Thyroid gland (tissue), 4 donors: ENCODE measurements around the gene GDPD5. TPM values are rescaled to one million over a fixed set of nuclear protein-coding genes. Genes with fewer than 3 reads are reported as not detected.

Source experiments
- DNase-seq, 2 donors: peaks; one replicate each; pipeline ENCODE4 v3.0.0-alpha.2; 2019
- H3K27ac ChIP-seq, 3 donors: fragments of 200-600 bp; sonication (generic); 1 replicate in 2 of 3; 2 replicates in 1 of 3; pipeline ENCODE4 v1.5.1; 2016 to 2019; ENCODE audit warnings: mild to moderate bottlenecking in 1 of 3, moderate library complexity in 1 of 3
- H3K27me3 ChIP-seq: fragments of 200-600 bp; sonication (generic); one replicate; pipeline ENCODE4 v1.5.1; 2019
- H3K36me3 ChIP-seq, 2 donors: fragments of 200-600 bp; sonication (generic); one replicate each; pipeline ENCODE4 v1.5.1; 2016 to 2019
- H3K4me1 ChIP-seq, 2 donors: fragments of 200-600 bp; sonication (generic); one replicate each; pipeline ENCODE4 v1.5.1; 2017 to 2019
- H3K4me3 ChIP-seq, 3 donors: fragments of 200-600 bp; sonication (generic); replicated peaks in 1 of 3; 1 replicate in 2 of 3; 2 replicates in 1 of 3; pipeline ENCODE4 v1.5.1; 2016; ENCODE audit warnings: mild to moderate bottlenecking in 1 of 3
- H3K9me3 ChIP-seq: fragments of 200-600 bp; sonication (generic); one replicate; pipeline ENCODE4 v1.5.1; 2017
- POLR2A ChIP-seq, 2 donors: fragments of 450-650 bp; IDR thresholded peaks; one replicate each; pipeline ENCODE4 v1.6.1; 2017; ENCODE audit warnings: antibody characterized with exemption in 2 of 2, mild to moderate bottlenecking in 2 of 2, moderate library complexity in 1 of 2
- WGBS, 2 donors: methylation state at CpG; one replicate each; pipeline ENCODE4 v1.1.5; 2017; 5-methylcytosine and 5-hydroxymethylcytosine counted together
- intact Hi-C: fragments of 100-400 bp; cut with DNase I; formaldehyde crosslinking; loops from one replicate; pipeline ENCODE4 v1.15.1; 2023
- total RNA-seq, 4 donors: library from RNA; depleted of rRNA; stranded (reverse); fragments of >200 nt; gene quantifications; one replicate each; pipeline ENCODE4 v1.2.3, GENCODE V29; 2016
- TF ChIP-seq, protein P1 (sequence below), 6 experiments: fragments of 200-600 bp in 3 of 6; fragments of 450-650 bp in 3 of 6; sonication (generic) in 3 of 6; IDR thresholded peaks; one replicate each; pipeline ENCODE4 v1.5.1; 2016 to 2019; ENCODE audit warnings: antibody characterized with exemption in 6 of 6, mild to moderate bottlenecking in 2 of 6, inconsistent platforms in 1 of 6, moderate library complexity in 1 of 6

GDPD5 gene
- total RNA-seq, 4 donors from 2014 or later = 5.6 to 6.4 (median 6.1) TPM

DNA sequence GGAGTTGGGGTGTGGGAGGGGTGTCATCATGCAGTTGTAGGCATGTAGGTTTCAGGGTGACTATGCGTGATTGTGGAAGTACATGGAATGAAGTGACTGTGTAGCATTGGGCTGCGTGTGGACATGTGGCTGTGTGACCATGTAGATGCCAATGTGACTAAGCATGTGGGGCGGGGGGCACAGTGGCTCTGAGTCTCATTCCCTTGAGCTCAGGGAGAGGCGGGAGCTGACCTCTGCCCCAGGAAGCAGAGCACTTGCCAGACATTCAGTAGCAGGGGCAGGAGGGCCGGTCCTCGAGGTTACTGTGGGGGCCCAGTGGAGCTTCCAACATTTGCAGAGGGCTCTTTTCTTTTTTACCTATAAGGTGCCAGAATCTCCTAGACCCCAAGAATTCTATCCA, 92.3 kb downstream of the GDPD5 start:
- Histone ChIP-seq H3K9me3 (no peaks in the 10 kb centered on the region), H3K4me1 (peaks cover 0 to 15% of the 10 kb centered on the region in 2 donors)
- WGBS, 2 donors = 82 to 87% methylated on average over 5 to 6 of the region's 6 CpGs

DNA sequence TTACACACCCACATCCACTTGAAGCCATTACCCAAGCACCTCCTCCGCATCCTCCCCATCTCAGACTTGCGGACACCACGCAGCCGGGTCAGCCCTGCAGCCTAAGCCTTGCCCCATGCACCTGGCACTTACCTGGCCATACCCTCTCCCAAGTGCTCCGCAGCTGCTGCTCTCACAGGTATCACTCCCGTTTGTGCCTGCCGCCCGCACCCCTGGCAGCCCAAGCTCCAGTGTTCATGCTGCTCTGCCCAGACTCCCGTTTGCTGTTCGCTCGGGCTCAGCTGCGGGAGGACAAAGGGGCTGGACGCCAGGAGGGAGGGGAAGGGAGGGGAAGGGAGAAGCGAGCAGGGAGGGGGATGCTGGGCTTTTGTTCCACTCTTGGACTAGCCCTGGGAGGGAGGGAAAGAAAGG, 92.8 kb downstream of the GDPD5 start, which contains the start of gene KLHL35:
Gene KLHL35 (minus strand): TSS at position 293 of the 411 bp plus-strand sequence. CDS start 2,574 bp downstream, outside the sequence.
- no peak for TF ChIP-seq POLR2A (IDR thresholded peaks at IDR 0.05)
- TF ChIP-seq, protein P1, sequence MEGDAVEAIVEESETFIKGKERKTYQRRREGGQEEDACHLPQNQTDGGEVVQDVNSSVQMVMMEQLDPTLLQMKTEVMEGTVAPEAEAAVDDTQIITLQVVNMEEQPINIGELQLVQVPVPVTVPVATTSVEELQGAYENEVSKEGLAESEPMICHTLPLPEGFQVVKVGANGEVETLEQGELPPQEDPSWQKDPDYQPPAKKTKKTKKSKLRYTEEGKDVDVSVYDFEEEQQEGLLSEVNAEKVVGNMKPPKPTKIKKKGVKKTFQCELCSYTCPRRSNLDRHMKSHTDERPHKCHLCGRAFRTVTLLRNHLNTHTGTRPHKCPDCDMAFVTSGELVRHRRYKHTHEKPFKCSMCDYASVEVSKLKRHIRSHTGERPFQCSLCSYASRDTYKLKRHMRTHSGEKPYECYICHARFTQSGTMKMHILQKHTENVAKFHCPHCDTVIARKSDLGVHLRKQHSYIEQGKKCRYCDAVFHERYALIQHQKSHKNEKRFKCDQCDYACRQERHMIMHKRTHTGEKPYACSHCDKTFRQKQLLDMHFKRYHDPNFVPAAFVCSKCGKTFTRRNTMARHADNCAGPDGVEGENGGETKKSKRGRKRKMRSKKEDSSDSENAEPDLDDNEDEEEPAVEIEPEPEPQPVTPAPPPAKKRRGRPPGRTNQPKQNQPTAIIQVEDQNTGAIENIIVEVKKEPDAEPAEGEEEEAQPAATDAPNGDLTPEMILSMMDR (IDR thresholded peaks at IDR 0.05) = no peak
- Histone ChIP-seq H3K4me1 (peaks cover 0 to 16% of the 10 kb centered on the region in 2 donors), H3K4me3 (no peak within 1 kb of the TSS), H3K36me3 (no peaks in the 10 kb centered on the region), H3K27me3 (no peaks in the 10 kb centered on the region), H3K9me3 (no peaks in the 10 kb centered on the region), H3K27ac (no peak within 1 kb of the TSS)
- intact Hi-C loops = no loop called here
- no peak for DNase-seq
- 11 to 12% methylated on average over 11 to 14 of the region's 14 CpGs for WGBS, 2 donors

More for the DNA sequence above, 92.3 kb downstream of the GDPD5 start:
- H3K36me3 ChIP-seq = no peaks in the 10 kb centered on the region
- no peaks in the 10 kb centered on the region for H3K27me3 ChIP-seq
- TF ChIP-seq POLR2A (IDR thresholded peaks at IDR 0.05) = no peak
- no peak overlapping the region for H3K4me3 ChIP-seq
- H3K27ac ChIP-seq = no peak overlapping the region
- DNase-seq = no peak
- intact Hi-C loops = no loop called here

DNA sequence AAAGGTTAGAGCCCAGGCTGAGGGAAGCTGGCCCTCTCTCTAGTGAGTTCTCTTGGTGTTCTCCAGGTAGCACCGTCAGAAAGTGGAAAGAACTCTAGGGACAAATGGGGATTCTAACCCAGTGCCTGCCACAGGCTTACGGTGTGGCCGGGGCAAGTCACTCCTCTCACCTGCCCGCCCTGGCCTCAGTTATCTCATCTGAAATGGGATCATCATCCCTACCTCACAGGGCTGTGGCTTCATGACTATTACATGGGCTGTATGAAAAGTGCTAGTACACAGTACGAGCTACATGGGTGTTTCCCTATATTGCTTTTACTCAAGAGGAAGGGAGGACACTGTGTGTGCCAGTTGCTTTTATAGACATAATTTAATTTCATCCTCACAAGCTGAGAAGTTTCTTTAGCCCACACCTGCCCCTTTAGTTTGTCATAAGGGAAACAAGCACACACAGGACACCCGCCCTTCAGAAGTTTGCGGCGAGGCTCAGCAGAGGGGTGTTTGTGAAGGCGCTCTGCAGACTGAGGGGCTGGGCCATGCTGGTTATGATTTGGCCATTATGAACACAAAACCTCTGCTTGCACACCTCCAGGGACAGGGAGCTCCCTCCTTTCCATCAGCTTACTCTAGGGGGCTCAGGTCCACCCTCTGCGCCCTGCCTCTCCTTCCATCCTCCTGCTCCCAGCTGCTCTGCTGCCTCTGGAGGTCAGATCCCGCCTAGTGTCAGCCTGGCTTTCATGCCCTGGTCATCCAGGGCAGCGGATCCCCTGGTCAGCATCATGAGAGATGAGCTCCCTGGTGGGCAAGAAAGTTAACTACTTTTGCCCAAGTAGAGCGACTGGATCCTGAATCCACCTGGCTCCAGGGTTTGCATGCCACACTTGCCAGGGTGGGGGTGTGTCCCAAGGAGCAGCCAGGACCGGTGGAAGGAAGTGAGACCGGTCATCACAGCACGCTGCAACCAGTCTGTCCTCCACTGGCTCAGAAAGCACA, 93.9 kb downstream of the GDPD5 start:
- no peak overlapping the region for H3K4me3 ChIP-seq
- intact Hi-C loops = no loop called here
- 42 to 53% methylated on average over 16 of the region's 16 CpGs for WGBS, 2 donors
- no peaks in the 10 kb centered on the region for H3K27me3 ChIP-seq
- DNase-seq = no peak
- TF ChIP-seq, protein P1 (IDR thresholded peaks at IDR 0.05) = no peak
- no peak for TF ChIP-seq POLR2A (IDR thresholded peaks at IDR 0.05)
- no peaks in the 10 kb centered on the region for H3K9me3 ChIP-seq
- no peaks in the 10 kb centered on the region for H3K36me3 ChIP-seq
- H3K27ac ChIP-seq = no peak overlapping the region
- H3K4me1 ChIP-seq = peaks cover 0 to 16% of the 10 kb centered on the region in 2 donors

DNA sequence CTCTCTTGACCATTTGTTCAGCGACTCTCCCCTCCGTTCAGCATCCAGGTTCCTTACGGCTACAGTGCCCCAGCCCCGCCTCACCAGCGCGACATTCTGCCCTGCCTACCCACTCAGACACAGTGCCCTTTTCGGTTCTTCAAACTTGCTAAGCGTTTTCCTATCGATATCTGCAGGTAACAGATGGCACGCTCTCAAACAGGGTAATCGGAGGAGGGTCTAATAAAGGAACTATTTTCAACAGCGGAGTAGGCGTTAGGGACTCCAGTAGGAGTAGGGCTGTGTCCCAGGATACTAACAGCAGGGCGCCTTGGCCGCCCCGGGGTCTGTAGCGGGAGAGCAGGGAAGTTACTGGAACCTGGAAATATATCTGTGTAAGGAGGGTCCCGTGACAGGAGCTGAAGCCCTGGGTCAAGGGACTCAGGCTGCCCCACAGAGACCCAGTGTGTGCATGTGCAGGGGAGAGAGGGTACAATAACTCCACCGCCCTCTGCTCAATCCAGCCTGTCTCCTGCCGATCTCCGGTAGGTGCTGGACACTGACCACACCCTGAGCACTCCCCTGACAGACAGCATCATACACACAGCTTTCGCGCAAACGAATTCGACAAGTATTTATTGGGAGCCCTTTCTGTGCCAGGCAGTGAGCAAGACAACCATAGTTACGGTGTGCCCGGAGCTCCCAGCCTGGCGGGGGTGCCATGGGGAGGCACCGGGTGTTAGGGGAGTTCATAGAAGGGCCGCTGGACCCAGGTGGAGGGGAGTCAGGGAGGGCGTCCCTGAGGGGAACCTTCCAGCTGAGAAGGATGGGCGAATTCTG, 94.8 kb downstream of the GDPD5 start:
- intact Hi-C loops = no loop called here
- peaks cover 0 to 16% of the 10 kb centered on the region in 2 donors for H3K4me1 ChIP-seq
- H3K27ac ChIP-seq = no peak overlapping the region
- H3K36me3 ChIP-seq = no peaks in the 10 kb centered on the region
- WGBS, 2 donors = 15 to 22% methylated on average over 19 to 26 of the region's 32 CpGs
- H3K9me3 ChIP-seq = no peaks in the 10 kb centered on the region
- no peak for DNase-seq
- H3K27me3 ChIP-seq = no peaks in the 10 kb centered on the region
- TF ChIP-seq POLR2A (IDR thresholded peaks at IDR 0.05) = no peak
- TF ChIP-seq, protein P1 (IDR thresholded peaks at IDR 0.05) = no peak
- peak overlapping the region in 1 of 3 donors; percentile 8 for H3K4me3 ChIP-seq

DNA sequence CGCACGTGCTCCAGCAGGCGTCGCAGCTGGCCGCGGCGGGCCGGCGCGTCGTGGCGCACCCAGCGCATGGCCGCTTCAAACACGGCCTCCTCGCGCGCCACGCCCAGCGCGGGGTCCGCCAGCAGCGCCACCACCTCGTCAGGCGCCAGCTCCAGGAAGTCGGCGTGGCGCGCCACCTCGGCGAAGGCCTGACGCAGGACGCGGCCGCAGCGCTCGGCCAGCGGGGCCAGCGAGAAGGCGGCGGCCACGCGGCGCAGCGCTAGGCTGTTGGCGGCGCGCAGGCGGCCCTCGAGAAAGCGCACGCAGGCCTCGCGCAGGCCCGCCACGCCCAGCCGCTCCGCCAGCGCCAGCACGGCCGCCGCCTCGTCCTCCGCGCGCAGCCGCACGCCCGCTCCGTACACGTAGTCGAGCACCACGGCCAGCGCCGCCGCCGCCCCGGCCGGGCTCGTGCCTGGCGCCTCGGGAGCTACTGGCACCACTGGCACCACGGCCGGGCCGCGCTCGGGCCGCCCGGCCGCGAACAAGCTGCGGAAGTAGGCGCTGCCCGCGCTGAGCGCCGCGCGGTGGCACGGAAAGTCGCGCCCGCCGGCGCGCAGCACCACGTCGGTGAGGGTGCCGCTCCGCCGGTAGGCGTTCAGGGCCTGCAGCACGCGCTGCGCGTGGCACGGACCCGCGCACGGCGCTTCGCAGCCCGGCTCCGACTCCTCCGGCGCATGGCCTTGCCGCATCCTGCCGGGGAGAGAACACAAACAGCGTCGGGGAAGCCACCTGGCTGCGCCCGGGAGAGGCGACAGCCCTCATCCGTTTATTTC, 95.6 kb downstream of the GDPD5 start:
- WGBS, 2 donors = 3 to 5% methylated on average over 3 to 15 of the region's 134 CpGs
- no peak for TF ChIP-seq POLR2A (IDR thresholded peaks at IDR 0.05)
- TF ChIP-seq, protein P1 (IDR thresholded peaks at IDR 0.05) = no peak
- Histone ChIP-seq H3K36me3 (no peaks in the 10 kb centered on the region), H3K9me3 (no peaks in the 10 kb centered on the region), H3K4me3 (peak overlapping the region in 1 of 3 donors; percentile 8), H3K4me1 (peaks cover 0 to 16% of the 10 kb centered on the region in 2 donors), H3K27me3 (no peaks in the 10 kb centered on the region), H3K27ac (no peak overlapping the region)
- intact Hi-C loops = no loop called here
- peak; percentile 62 for DNase-seq
